NCI-H2196 (cell line): ENCODE measurements around the gene RDH13.
A peak's percentile ranks its signal among the peaks of the same experiment; 100 is the strongest.

Experiments
- DNase-seq: peaks from one replicate; lab custom pipeline; 2025; ENCODE audit not compliant: unreplicated experiment; lab: John Stamatoyannopoulos, UW

The RDH13 gene

DNA sequence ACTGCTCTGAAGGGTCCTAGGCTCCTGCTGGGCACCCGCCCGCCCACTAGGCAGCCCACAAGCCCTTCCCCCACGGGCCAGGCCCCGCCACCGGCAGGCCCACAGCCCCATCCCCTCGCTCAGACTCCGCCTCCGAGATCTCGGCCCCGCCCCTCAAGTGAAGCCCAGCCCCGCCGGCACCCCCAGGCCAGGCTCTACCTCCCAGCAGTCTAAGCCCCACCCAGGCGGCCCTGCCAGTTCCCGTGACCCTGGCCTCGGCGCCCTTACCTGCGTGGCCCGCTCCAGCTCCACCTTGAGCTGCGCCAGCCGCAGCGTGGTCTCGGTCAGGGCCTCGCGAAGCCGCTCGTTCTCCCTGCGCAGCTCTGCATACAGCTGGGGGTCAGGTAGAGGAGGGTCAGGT lies 29.0 kb upstream of the RDH13 start:
- no peak for DNase-seq

DNA sequence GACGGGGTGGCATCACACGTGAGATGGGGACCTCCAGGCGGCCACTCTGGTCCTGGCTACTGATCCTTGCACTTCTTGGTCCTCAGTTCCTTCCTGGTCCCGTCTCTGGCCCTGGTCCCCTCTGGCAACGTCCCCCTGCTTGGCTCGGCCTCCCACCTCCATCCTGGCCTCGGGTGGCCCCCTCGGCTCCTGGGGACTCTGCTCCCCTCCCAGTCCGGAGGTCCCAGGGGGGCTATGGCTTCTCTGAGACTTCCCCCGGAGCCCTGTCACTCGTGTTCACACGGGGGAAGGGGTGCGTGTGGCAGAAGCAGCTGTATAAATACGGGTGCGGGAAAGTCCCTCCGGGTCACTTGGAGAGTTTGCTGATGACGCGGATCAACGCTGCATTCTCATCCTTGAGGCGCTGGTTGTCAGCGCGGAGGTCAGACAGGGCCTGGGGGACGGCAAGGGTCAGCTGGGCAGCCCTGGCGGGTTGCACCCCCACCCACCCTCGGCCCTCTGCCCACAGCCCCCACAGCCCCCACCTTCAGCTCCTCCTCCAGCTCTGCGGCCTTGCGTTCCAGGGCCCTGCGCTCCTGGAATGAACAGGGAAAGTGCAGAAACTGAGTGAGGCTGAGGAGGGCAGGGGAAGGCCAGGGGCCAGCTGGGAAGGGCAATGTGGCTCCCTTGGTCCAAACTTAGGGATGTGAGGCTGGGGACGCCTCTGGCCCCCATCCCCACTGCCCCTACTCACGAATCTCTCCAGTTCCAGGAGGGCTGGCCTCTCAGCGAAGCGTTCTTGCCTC lies 28.4 kb upstream of the RDH13 start:
- no peak for DNase-seq

DNA sequence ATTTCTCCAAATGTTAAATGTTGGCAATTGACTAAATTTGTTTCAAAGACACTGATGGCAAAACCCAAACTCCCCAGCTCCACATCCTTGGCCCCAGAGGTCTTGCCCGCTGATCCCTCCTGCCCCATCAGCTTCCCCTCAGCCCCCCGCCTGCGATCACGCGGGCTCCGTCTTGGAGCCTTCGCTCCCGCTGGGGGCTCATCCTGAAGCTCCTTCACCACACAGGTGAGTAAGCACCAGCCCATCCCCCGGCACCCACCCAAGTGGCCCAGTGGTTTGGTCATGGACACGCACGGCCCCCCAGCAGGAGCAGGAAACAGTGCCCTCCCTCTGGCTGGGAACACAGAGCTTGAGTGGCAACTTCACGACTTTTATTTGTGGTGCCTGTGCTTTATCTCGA lies 27.6 kb upstream of the RDH13 start:
- DNase-seq = no peak

- DNase-seq = no peak
Measured at GRCh38 chr19:55089342-55089944, 26.5 kb upstream of the RDH13 start.

DNA sequence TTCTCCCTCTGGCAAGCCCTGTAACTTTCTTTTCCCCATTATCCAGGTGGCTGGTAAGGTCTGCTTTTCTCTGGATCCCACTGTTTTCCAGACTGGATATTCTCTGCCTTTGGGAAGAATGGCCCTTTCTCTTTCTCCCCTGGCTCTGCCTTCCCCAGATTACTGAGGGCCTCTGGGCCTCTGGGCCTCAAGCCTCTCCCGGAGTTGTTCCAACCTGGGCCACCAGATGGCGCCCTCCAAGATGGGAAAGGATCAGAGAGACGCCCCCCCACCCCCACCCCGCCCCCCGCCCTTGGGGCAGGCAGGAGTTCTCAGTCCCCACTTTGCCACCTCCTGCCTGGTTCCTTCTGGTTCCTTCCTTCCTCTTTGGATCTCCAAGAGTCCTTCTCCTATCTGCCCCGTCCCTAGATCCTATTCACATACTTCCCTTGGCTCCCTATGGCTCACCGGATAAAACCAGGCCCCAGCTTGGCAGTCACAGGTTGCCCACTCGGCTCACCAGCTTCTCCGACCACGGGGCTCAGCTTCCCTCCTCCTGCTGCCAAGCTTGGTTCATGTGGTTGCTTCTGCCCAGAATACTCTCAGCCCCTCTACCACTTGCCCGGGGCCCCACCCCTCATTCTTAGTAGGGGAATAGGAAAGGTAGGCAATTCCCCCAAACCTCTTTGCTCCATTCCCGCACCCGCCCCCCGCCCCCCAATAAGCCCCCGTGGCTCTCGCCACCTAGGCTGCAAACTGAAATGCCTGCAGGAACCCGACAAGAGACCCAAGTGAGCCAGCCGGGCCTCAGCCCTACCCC lies 25.8 kb upstream of the RDH13 start:
- peak; percentile 91 for DNase-seq

- DNase-seq = no peak
Measured at GRCh38 chr19:55088021-55088451, 25.1 kb upstream of the RDH13 start.

DNA sequence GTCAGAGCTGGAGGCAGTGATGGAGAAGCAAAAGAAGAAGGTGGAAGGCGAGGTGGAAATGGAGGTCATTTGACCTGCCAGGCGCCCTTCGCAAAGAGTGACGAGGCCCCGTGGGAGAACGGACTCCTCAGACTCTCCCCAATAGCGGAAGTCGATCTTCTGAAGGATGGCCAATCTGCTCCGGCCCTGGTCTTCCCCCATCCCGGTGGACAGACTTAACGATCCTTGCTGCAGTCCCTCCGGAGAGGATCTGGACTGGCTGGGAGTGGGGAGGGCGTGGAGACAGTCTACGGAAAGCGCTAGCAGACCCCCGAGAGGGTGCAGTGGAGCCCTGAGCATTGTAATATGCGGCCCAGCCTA lies 24.6 kb upstream of the RDH13 start:
- DNase-seq = no peak

GRCh38 chr19:55086730-55087541 lies 24.0 kb upstream of the RDH13 start:
- DNase-seq = peak; percentile 95

DNA sequence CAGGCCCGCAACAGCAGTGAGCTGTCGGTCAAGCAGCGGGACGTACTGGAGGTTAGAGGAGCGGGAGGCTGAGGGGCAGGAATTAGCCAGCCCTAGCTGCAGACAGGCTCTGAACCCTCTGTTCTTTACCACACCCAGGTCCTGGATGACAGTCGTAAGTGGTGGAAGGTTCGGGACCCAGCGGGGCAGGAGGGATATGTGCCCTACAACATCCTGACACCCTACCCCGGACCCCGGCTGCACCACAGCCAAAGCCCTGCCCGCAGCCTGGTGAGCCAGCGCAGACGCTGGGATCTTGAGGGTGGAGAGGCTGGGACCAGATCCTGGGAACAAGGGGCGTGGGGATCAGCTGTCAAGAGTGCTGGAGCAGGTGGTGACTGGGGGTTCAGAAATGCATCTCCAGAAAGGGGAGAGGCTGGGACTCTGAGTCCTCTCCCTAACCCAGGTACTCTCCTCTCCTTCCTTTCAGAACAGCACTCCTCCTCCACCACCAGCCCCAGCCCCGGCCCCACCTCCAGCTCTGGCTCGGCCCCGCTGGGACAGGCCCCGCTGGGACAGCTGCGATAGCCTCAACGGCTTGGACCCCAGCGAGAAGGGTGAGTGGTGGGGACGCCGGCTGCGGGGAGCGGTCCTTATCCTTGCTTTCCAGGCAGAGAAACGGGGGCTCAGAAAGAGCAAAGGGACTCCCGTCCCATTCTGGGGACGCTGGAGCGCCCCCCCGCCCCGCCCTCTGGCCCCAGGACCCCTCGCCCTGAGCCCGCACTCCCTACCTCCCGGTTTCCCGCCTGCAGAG lies 23.2 kb upstream of the RDH13 start:
- no peak for DNase-seq

DNA sequence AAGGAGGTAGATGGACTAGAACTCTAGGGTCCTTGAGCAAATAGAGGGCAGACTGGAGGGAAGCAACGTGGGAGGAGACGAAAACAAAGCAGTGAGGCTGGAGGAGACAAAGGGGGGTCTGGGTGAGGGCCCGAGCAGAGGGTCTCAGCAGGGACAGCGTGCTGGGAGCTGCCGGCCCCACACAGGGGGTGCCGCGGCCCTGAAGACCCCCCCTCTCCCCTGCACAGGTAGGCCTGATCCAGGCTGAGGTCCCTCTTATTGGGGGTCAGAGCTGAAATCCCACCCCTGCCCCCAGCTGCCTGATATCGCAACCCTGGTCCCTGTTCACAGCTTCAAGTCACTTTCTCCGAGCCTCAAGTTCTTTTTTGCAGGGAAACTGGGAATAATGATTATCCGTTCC lies 21.5 kb upstream of the RDH13 start:
- no peak for DNase-seq

- no peak for DNase-seq
Measured at GRCh38 chr19:55083004-55083850, 20.3 kb upstream of the RDH13 start.

DNA sequence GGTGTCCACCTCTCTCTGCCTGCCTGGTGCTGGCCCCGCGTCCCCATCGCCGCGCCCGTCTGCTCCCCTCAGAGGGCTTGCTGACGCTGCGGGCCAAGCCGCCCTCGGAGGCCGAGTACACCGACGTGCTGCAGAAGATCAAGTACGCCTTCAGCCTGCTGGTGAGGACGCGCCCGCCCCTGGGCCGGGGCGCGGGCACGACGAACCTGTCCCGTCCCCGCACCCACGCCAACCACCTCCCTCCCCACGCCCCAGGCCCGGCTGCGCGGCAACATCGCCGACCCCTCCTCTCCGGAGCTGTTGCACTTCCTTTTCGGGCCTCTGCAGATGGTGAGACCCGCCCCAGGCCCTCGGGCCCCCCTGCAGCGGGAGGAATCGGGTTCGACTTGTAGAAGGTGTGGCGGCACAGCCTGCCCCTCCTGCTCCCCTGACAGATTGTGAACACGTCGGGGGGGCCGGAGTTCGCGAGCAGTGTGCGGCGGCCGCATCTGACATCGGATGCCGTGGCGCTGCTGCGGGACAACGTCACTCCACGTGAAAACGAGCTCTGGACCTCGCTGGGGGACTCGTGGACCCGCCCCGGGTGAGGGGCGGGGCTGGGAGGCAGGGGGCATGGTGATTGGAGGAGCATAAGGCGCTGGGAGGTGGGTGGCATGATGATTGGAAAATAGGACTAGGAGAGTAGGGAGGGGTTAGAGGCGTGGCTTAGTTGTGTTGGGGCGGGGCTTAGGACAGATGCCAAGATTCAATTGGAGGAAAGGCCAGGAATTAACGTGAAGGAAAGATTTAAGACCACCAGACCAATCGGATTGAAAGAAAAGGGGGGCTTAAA lies 19.3 kb upstream of the RDH13 start:
- DNase-seq = no peak

DNA sequence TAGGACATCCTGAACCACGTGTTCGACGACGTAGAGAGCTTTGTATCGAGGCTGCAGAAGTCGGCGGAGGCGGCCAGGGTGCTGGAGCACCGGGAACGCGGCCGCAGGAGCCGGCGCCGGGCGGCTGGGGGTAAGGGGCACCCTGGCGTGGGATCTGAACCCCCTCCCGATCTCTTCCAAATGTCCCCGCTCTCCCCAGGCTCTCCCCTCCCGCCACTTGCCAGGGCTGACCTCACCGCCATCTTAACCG lies 18.7 kb upstream of the RDH13 start:
- DNase-seq = no peak

GRCh38 chr19:55080968-55081769 lies 18.2 kb upstream of the RDH13 start:
- peak; percentile 74 for DNase-seq

- peak; percentile 90 for DNase-seq
Measured at GRCh38 chr19:55080121-55080967, 17.4 kb upstream of the RDH13 start.

GRCh38 chr19:55079400-55080038 lies 16.6 kb upstream of the RDH13 start:
- DNase-seq = no peak

DNA sequence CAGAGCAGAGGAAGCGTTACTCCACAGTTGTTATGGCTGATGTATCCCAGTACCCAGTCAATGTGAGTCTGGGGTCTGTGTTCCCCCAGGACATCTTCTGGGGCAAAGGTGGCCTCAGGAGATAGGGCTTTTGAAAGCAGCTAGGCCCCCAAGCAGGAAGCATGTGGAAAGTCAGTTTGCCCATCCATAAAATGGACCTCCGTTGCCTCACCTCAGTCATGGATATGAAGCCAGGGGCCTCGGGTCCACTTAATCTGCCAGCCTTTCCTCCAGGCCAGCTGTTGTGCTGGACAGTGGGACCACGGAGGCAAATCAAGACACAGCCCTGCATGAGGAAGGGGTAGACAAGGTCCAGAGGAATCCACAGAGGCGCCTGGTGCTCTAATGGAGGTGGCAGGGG lies 16.0 kb upstream of the RDH13 start:
- no peak for DNase-seq
